SU-DHL-6 (cell line): ENCODE data around the gene SNED1.

Experiments
- H2AFZ ChIP-seq: fragments of 200-600 bp; sonication (generic); 2 replicates; pipeline ENCODE4 v1.6.1; 2014; ENCODE audit warnings: low read depth, mild to moderate bottlenecking, moderate library complexity, mixed read lengths, antibody characterized with exemption, low read length; ENCODE audit not compliant: severe bottlenecking
- H3F3A ChIP-seq: fragments of 200-600 bp; shearing (Covaris generic); 2 replicates; pipeline ENCODE4 v1.6.0; 2016; ENCODE audit warnings: antibody characterized with exemption, mild to moderate bottlenecking; ENCODE audit not compliant: insufficient read depth
- H3K27ac ChIP-seq: fragments of 200-600 bp; sonication (generic); 2 replicates; pipeline ENCODE4 v1.5.1; 2016; ENCODE audit warnings: low read depth, mild to moderate bottlenecking, low read length, moderate library complexity, mixed read lengths
- H3K27me3 ChIP-seq: fragments of 200-600 bp; sonication (generic), shearing (Covaris generic); 2 replicates; pipeline ENCODE4 v1.6.0; 2014; ENCODE audit warnings: mild to moderate bottlenecking, low read length
- H3K36me3 ChIP-seq: fragments of 200-600 bp; sonication (generic); 2 replicates; pipeline ENCODE4 v1.6.1; 2014; ENCODE audit warnings: mild to moderate bottlenecking, low read length, mixed read lengths
- H3K4me2 ChIP-seq: fragments of 300-600, 200-600 bp; shearing (Covaris generic), sonication (generic); 2 replicates; pipeline ENCODE4 v1.6.0; 2014; ENCODE audit warnings: low read length, low read depth, mild to moderate bottlenecking; ENCODE audit not compliant: poor library complexity, severe bottlenecking
- H3K4me3 ChIP-seq: fragments of 200-600 bp; sonication (generic); 2 replicates; pipeline ENCODE4 v1.5.1; 2014; ENCODE audit warnings: antibody characterized with exemption, low read length, mild to moderate bottlenecking, mixed read lengths; ENCODE audit not compliant: insufficient read depth, poor library complexity, severe bottlenecking
- H3K79me2 ChIP-seq: fragments of 200-600 bp; sonication (generic); 2 replicates; pipeline ENCODE4 v1.6.1; 2014; ENCODE audit warnings: mild to moderate bottlenecking, low read length, moderate library complexity; ENCODE audit not compliant: insufficient read depth
- H3K9ac ChIP-seq: fragments of 200-600 bp; sonication (generic); 2 replicates; pipeline ENCODE4 v1.7.0; 2014; ENCODE audit warnings: mild to moderate bottlenecking, low read length
- H3K9me2 ChIP-seq: fragments of 200-600 bp; sonication (generic); replicated peaks from 2 replicates; pipeline ENCODE4 v1.6.1; 2014; ENCODE audit warnings: low read length; ENCODE audit not compliant: insufficient read depth
- H3K9me3 ChIP-seq: fragments of 200-600 bp; sonication (generic); 2 replicates; pipeline ENCODE4 v1.6.1; 2014; ENCODE audit warnings: low read length, mixed read lengths; ENCODE audit not compliant: insufficient read depth
- H4K20me1 ChIP-seq: fragments of 200-600 bp; sonication (generic); 2 replicates; pipeline ENCODE4 v1.6.1; 2014; ENCODE audit warnings: low read depth, mild to moderate bottlenecking, antibody characterized with exemption, low read length, moderate library complexity, mixed read lengths
- CTCF ChIP-seq: fragments of 200-600 bp; sonication (generic); IDR thresholded peaks from one replicate; pipeline ENCODE4 v1.5.1; 2017; ENCODE audit warnings: antibody characterized with exemption, mild to moderate bottlenecking, low read length, moderate library complexity; ENCODE audit not compliant: insufficient read depth, poor library complexity, severe bottlenecking
- EZH2phosphoT487 ChIP-seq: fragments of 200-600 bp; sonication (generic), shearing (Covaris generic); conservative IDR thresholded peaks from 2 replicates; pipeline ENCODE4 v1.6.1; 2018; ENCODE audit warnings: mild to moderate bottlenecking, antibody characterized with exemption, low read length, moderate library complexity, mixed read lengths

SNED1 gene

GRCh38 chr2:241115361-241115760, 116.9 kb downstream of the SNED1 start:
- H3K36me3 ChIP-seq = peaks cover 3% of the 10 kb centered on the region; the same call in 1 of the 2 replicates
- H3K9me3 ChIP-seq = no peaks in the 10 kb centered on the region
- H2AFZ ChIP-seq = no peak overlapping the region
- no peak for TF ChIP-seq CTCF
- TF ChIP-seq EZH2phosphoT487 = no peak
- no peaks in the 10 kb centered on the region for H3K27me3 ChIP-seq
- no peaks in the 10 kb centered on the region for H3K9me2 ChIP-seq
- no peak overlapping the region for H3K27ac ChIP-seq
- no peak overlapping the region for H3K9ac ChIP-seq
- no peaks in the 10 kb centered on the region for H3F3A ChIP-seq
- no peak overlapping the region for H3K4me2 ChIP-seq
- no peaks in the 10 kb centered on the region for H4K20me1 ChIP-seq
- H3K4me3 ChIP-seq = no peak overlapping the region
- no peaks in the 10 kb centered on the region for H3K79me2 ChIP-seq

GRCh38 chr2:241116606-241117560, 118.5 kb downstream of the SNED1 start:
- Histone ChIP-seq H3K36me3 (peaks cover 17% of the 10 kb centered on the region), H3K9me3 (no peaks in the 10 kb centered on the region; the same call in 1 of the 2 replicates)
- TF ChIP-seq EZH2phosphoT487 = no peak
- no peak for TF ChIP-seq CTCF

GRCh38 chr2:241118737-241119505, 120.5 kb downstream of the SNED1 start:
- Histone ChIP-seq H3K79me2 (no peaks in the 10 kb centered on the region), H3K9me2 (no peaks in the 10 kb centered on the region), H2AFZ (no peak overlapping the region), H3K36me3 (peaks cover 15% of the 10 kb centered on the region), H3K27me3 (no peaks in the 10 kb centered on the region), H4K20me1 (no peaks in the 10 kb centered on the region), H3K4me3 (no peak overlapping the region), H3K27ac (no peak overlapping the region), H3K9ac (no peak overlapping the region), H3K4me2 (no peak overlapping the region), H3F3A (0 out of 2 replicates have a peak, but pooled peaks cover 4% of the 10 kb centered on the region), H3K9me3 (no peaks in the 10 kb centered on the region; the same call in 1 of the 2 replicates)
- TF ChIP-seq CTCF = no peak
- TF ChIP-seq EZH2phosphoT487 = no peak

More at GRCh38 chr2:241116606-241117560, 118.5 kb downstream of the SNED1 start:
- H3K9me2 ChIP-seq = no peaks in the 10 kb centered on the region
- no peak overlapping the region for H3K4me2 ChIP-seq
- H2AFZ ChIP-seq = no peak overlapping the region
- H3K9ac ChIP-seq = no peak overlapping the region
- H3K79me2 ChIP-seq = no peaks in the 10 kb centered on the region
- no peaks in the 10 kb centered on the region for H3K27me3 ChIP-seq
- H4K20me1 ChIP-seq = no peaks in the 10 kb centered on the region
- no peak overlapping the region for H3K4me3 ChIP-seq
- H3K27ac ChIP-seq = no peak overlapping the region
- 0 out of 2 replicates have a peak, but pooled peaks cover 1% of the 10 kb centered on the region for H3F3A ChIP-seq
